Tongue (tissue), 2 donors: ENCODE results near the gene MYOZ2. TPM values are rescaled to one million over a fixed set of nuclear protein-coding genes. Genes with fewer than 3 reads are reported as not detected.

ENCODE experiments used
- DNase-seq: peaks from one replicate; pipeline ENCODE4 v3.0.0-alpha.2; 2015
- total RNA-seq: library from RNA; depleted of rRNA; stranded (reverse); fragments of >200 nt; gene quantifications from one replicate; pipeline ENCODE4 v1.2.3, GENCODE V29; 2014

The MYOZ2 gene
- total RNA-seq, 1 donor from 2014 or later, result 170 TPM

GRCh38 chr4:119197772-119198212 is 62.2 kb downstream of the MYOZ2 start:
- DNase-seq, result no peak

- DNase-seq, result no peak
Observed at GRCh38 chr4:119204916-119205315, 69.3 kb downstream of the MYOZ2 start.

- no peak for DNase-seq
Observed at GRCh38 chr4:119205690-119206089, 70.1 kb downstream of the MYOZ2 start.

- no peak for DNase-seq
Observed at GRCh38 chr4:119206178-119206577, 70.5 kb downstream of the MYOZ2 start.

GRCh38 chr4:119207051-119207450 is 71.4 kb downstream of the MYOZ2 start:
- no peak for DNase-seq

GRCh38 chr4:119209077-119209476 is 73.4 kb downstream of the MYOZ2 start:
- no peak for DNase-seq

GRCh38 chr4:119209586-119209985 is 74.0 kb downstream of the MYOZ2 start:
- DNase-seq, result no peak

GRCh38 chr4:119210775-119211174 is 75.1 kb downstream of the MYOZ2 start:
- no peak for DNase-seq

- DNase-seq, result no peak
Observed at GRCh38 chr4:119211867-119212233, 76.2 kb downstream of the MYOZ2 start.

- peak; percentile 98 for DNase-seq
Observed at GRCh38 chr4:119212234-119212963, 76.8 kb downstream of the MYOZ2 start, which contains the start of gene USP53. TSS of gene USP53 (plus strand) at chr4:119212713. CDS start at chr4:119239760, 27,047 bp downstream.

GRCh38 chr4:119212964-119213606 is 77.5 kb downstream of the MYOZ2 start:
- peak; percentile 81 for DNase-seq

GRCh38 chr4:119218093-119218492 is 82.5 kb downstream of the MYOZ2 start:
- DNase-seq, result no peak

GRCh38 chr4:119221412-119221811 is 85.8 kb downstream of the MYOZ2 start:
- DNase-seq, result no peak

GRCh38 chr4:119227690-119228089 is 92.1 kb downstream of the MYOZ2 start:
- no peak for DNase-seq

GRCh38 chr4:119228406-119228805 is 92.8 kb downstream of the MYOZ2 start:
- no peak for DNase-seq

GRCh38 chr4:119229908-119230687 is 94.5 kb downstream of the MYOZ2 start:
- no peak for DNase-seq

GRCh38 chr4:119231491-119231890 is 95.9 kb downstream of the MYOZ2 start:
- DNase-seq, result no peak

- no peak for DNase-seq
Observed at GRCh38 chr4:119232286-119232685, 96.7 kb downstream of the MYOZ2 start.

GRCh38 chr4:119233191-119233590 is 97.6 kb downstream of the MYOZ2 start:
- no peak for DNase-seq

- no peak for DNase-seq
Observed at GRCh38 chr4:119233750-119234149, 98.1 kb downstream of the MYOZ2 start.

- no peak for DNase-seq
Observed at GRCh38 chr4:119237201-119237600, 101.6 kb downstream of the MYOZ2 start.
